ENCODE results near the gene MTA3. TPM values are rescaled to one million over a fixed set of nuclear protein-coding genes. Genes with fewer than 3 reads are reported as not detected.

Gene MTA3
- total and polyA plus RNA-seq, 2 of the 8 experiments (the other 6 are each of a cell fraction or from before 2014, with no cell fraction given), result 125 to 184 TPM

- Histone ChIP-seq H2BK5ac (ENCODE audit: low read depth, low read length) (no peak overlapping the region), H3K27ac (ENCODE audit: low read depth, low read length) (no peak overlapping the region), H3K18ac (ENCODE audit: extremely low read depth, low read length) (no peak overlapping the region), H3K4me3 (ENCODE audit: extremely low read depth in 1 of 4, insufficient read depth in 2 of 4, low read depth in 3 of 4, low read length in 4 of 4) (no peak overlapping the region), H2BK12ac (ENCODE audit: low read depth, low read length) (no peak overlapping the region), H3K9ac (replicated peaks in 1 of 4; ENCODE audit: extremely low read depth in 1 of 4, low read depth in 3 of 4, low read length in 3 of 4) (no peak overlapping the region), H3K4me1 (replicated peaks in 1 of 4; ENCODE audit: control insufficient read depth in 3 of 4, insufficient read depth in 4 of 4, low read length in 3 of 4) (peaks cover 0 to 8% (median 4%) of the 10 kb centered on the region in 4 experiments; a peak in 3 of 7 replicates), H3K23me2 (ENCODE audit: low read depth, low read length) (no peaks in the 10 kb centered on the region; the same call in 1 of the 2 replicates), H2BK20ac (ENCODE audit: low read length) (no peak overlapping the region), H2BK15ac (ENCODE audit: low read length) (no peak overlapping the region), H3K4ac (replicated peaks; ENCODE audit: insufficient read length, low read depth, low read length) (no peak overlapping the region), H4K20me1 (replicated peaks in 1 of 2; ENCODE audit: control insufficient read depth in 1 of 2, insufficient read depth in 2 of 2, low read length in 2 of 2) (peaks cover 0 to 2% of the 10 kb centered on the region in 2 experiments), H4K5ac (ENCODE audit: insufficient read length, low read depth, low read length) (peak overlapping the region; percentile 35), H3K9me3 (ENCODE audit: insufficient read depth in 2 of 2, low read depth in 1 of 2, low read length in 1 of 2) (no peaks in the 10 kb centered on the region), H2BK120ac (replicated peaks; ENCODE audit: low read depth, low read length) (no peak overlapping the region), H3K79me1 (ENCODE audit: low read depth, low read length) (no peaks in the 10 kb centered on the region), H3K36me3 (ENCODE audit: control insufficient read depth in 2 of 4, insufficient read depth in 4 of 4, low read length in 3 of 4) (peaks cover 2 to 61% (median 19%) of the 10 kb centered on the region in 4 experiments; a peak in 7 of 8 replicates), H4K8ac (ENCODE audit: extremely low read depth, insufficient read depth, low read length) (no peak overlapping the region), H3K4me2 (ENCODE audit: insufficient read depth in 1 of 2, low read depth in 2 of 2, low read length in 2 of 2) (peak overlapping the region in 1 of 2 experiments; percentile 23; a peak in 1 of 4 replicates), H2AFZ (ENCODE audit: low read length) (no peak overlapping the region), H4K91ac (replicated peaks; ENCODE audit: insufficient read length, low read length) (no peak overlapping the region), H3K14ac (ENCODE audit: insufficient read length) (no peak overlapping the region), H3K27me3 (replicated peaks in 1 of 4; ENCODE audit: control insufficient read depth in 3 of 4, extremely low read depth in 1 of 4, insufficient read depth in 3 of 4, low read length in 3 of 4) (no peaks in the 10 kb centered on the region), H2AK5ac (ENCODE audit: low read depth, low read length) (no peak overlapping the region), H3K23ac (ENCODE audit: insufficient read length) (no peak overlapping the region), H3K56ac (replicated peaks; ENCODE audit: insufficient read length, low read depth, low read length) (no peak overlapping the region), H3K79me2 (ENCODE audit: control insufficient read depth in 1 of 2, insufficient read depth in 2 of 2, low read length in 2 of 2) (no peaks in the 10 kb centered on the region)
- ChIA-PET CTCF (ENCODE audit: partially characterized antibody) (interaction anchor here (0.6 to 1.1 kb wide), 3 partner anchors 19 to 98 kb away, joined by 3 to 4 read pairs (median 3); no protein-coding TSS in a partner anchor), POLR2A (ENCODE audit: partially characterized antibody) (interaction anchor here (1.5 kb wide), 1 partner anchor 11 kb away, joined by 4 read pairs; no protein-coding TSS in a partner anchor)
- WGBS, 2 experiments (ENCODE audit: extremely low coverage in 1 of 2, insufficient coverage in 1 of 2, insufficient read length in 1 of 2, insufficient replicate concordance in 2 of 2, low coverage in 1 of 2, low lambda C conversion rate in 2 of 2, missing lambda C conversion rate in 1 of 2), result 45% methylated on average over 3 of the region's 3 CpGs; no CpG with 5 or more reads in 1 of the 2 experiments
- no peak for FAIRE-seq
- DNase-seq (ENCODE audit: low read depth in 1 of 2, low spot score in 2 of 2), result no peak
- TF ChIP-seq SRF (IDR thresholded peaks at IDR 0.05; ENCODE audit: low read depth, low read length) (no peak), BCL11A (IDR thresholded peaks at IDR 0.05; ENCODE audit: low read depth in 2 of 2, low read length in 2 of 2) (no peak), EP300 (IDR thresholded peaks at IDR 0.05; ENCODE audit: borderline replicate concordance in 1 of 2, low read depth in 2 of 2, low read length in 2 of 2) (no peak), TEAD4 (IDR thresholded peaks at IDR 0.05; ENCODE audit: low read depth, low read length) (peak; percentile 91), CEBPB (IDR thresholded peaks at IDR 0.05; ENCODE audit: low read depth, low read length) (peak; percentile 88), SP2 (IDR thresholded peaks at IDR 0.05; ENCODE audit: low read length) (no peak), POLR2AphosphoS5 (IDR thresholded peaks at IDR 0.05; ENCODE audit: low read depth, low read length) (peak; percentile 42; the same call in 1 of the 2 replicates)
These were observed 138.4 kb downstream of the MTA3 start for GRCh38 chr2:42706836-42707235.

Data from H1 (cell line).